HT-29 (cell line): ENCODE measurements around the gene RHEX. TPM values are rescaled to one million over a fixed set of nuclear protein-coding genes. Genes with fewer than 3 reads are reported as not detected.
"Not testable (repeated sequence)": the region's sequence is repeated elsewhere in the genome, so short reads cannot be mapped to it uniquely, and the experiment has no call there.

ENCODE experiments used
- DNase-seq: peaks from one replicate; pipeline ENCODE4 v3.0.0-alpha.2; 2015; ENCODE audit warnings: low spot score
- total RNA-seq: library from RNA; depleted of rRNA; stranded (reverse); fragments of >200 nt; shearing (Covaris generic); gene quantifications from 2 replicates; pipeline ENCODE4 v1.2.3, GENCODE V29; 2014; rRNA removed

RHEX gene
- total RNA-seq, result not detected in 2 replicates

GRCh38 chr1:206052919-206053610, at the start of gene RHEX:
Gene RHEX, plus strand, starts transcription at chr1:206053173. Its CDS starts 44,656 bp downstream, at chr1:206097829.
- DNase-seq, result not testable (repeated sequence)

GRCh38 chr1:206003854-206004800, 48.8 kb upstream of the RHEX start:
- DNase-seq, result no peak

GRCh38 chr1:206004826-206005225, 48.1 kb upstream of the RHEX start:
- DNase-seq, result peak; percentile 70

GRCh38 chr1:206005234-206005633, 47.7 kb upstream of the RHEX start:
- DNase-seq, result peak; percentile 86

GRCh38 chr1:206005778-206006180, 47.2 kb upstream of the RHEX start:
- DNase-seq, result peak; percentile 20

- no peak for DNase-seq
Measured at GRCh38 chr1:206006946-206007345, 46.0 kb upstream of the RHEX start.

- DNase-seq, result no peak
Measured at GRCh38 chr1:206010060-206010459, 42.9 kb upstream of the RHEX start.

GRCh38 chr1:206011057-206011456, 41.9 kb upstream of the RHEX start:
- no peak for DNase-seq

- peak; percentile 81 for DNase-seq
Measured at GRCh38 chr1:206012086-206012859, 40.7 kb upstream of the RHEX start.

GRCh38 chr1:206013026-206013795, 39.8 kb upstream of the RHEX start:
- no peak for DNase-seq

- no peak for DNase-seq
Measured at GRCh38 chr1:206014601-206015000, 38.4 kb upstream of the RHEX start.

GRCh38 chr1:206015071-206015470, 37.9 kb upstream of the RHEX start:
- no peak for DNase-seq

- no peak for DNase-seq
Measured at GRCh38 chr1:206020393-206021007, 32.5 kb upstream of the RHEX start.

GRCh38 chr1:206021008-206021625, 31.9 kb upstream of the RHEX start:
- peak; percentile 86 for DNase-seq

GRCh38 chr1:206021626-206022365, 31.2 kb upstream of the RHEX start:
- peak; percentile 80 for DNase-seq

GRCh38 chr1:206022766-206023165, 30.2 kb upstream of the RHEX start:
- DNase-seq, result no peak

- DNase-seq, result no peak
Measured at GRCh38 chr1:206023695-206024094, 29.3 kb upstream of the RHEX start, which contains the start of gene CTSE. Gene CTSE, minus strand, starts transcription at chr1:206023895. Its CDS starts 104 bp downstream, at chr1:206023791.

- DNase-seq, result no peak
Measured at GRCh38 chr1:206025283-206025820, 27.6 kb upstream of the RHEX start.

- no peak for DNase-seq
Measured at GRCh38 chr1:206029484-206029883, 23.5 kb upstream of the RHEX start.
